ENCODE measurements around the gene ANXA2.

DNA sequence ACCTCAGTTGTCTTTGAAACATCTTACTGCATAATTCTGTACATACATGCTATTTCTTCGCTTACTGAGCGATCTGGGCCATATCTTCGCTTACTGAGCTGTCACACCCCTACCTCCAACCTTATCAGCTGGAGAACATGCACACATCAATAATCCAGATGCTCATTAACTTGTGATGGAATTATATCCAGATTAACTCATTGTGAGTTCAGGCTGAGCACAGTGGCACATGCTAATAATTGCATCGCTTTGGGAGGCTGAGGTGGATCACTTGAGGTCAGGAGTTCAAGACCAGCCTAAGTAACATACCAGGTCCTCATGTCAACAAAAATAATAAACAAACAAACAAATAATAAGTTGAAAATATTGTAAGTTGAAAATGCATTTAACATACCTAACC lies 19.3 kb upstream of the ANXA2 start:
- TF ChIP-seq, protein P1, sequence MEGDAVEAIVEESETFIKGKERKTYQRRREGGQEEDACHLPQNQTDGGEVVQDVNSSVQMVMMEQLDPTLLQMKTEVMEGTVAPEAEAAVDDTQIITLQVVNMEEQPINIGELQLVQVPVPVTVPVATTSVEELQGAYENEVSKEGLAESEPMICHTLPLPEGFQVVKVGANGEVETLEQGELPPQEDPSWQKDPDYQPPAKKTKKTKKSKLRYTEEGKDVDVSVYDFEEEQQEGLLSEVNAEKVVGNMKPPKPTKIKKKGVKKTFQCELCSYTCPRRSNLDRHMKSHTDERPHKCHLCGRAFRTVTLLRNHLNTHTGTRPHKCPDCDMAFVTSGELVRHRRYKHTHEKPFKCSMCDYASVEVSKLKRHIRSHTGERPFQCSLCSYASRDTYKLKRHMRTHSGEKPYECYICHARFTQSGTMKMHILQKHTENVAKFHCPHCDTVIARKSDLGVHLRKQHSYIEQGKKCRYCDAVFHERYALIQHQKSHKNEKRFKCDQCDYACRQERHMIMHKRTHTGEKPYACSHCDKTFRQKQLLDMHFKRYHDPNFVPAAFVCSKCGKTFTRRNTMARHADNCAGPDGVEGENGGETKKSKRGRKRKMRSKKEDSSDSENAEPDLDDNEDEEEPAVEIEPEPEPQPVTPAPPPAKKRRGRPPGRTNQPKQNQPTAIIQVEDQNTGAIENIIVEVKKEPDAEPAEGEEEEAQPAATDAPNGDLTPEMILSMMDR (conservative IDR thresholded peaks at IDR 0.05; ENCODE audit: low read length), result no peak
- no peak for TF ChIP-seq EZH2phosphoT487 (IDR thresholded peaks at IDR 0.05; ENCODE audit: borderline replicate concordance)

All from Loucy (cell line).